HL-60 (cell line): ENCODE results near the gene KANSL1.

Experiments
- DNase-seq, 2 experiments: peaks; one replicate each; pipeline ENCODE4 v3.0.0-alpha.2; 2010 to 2020; ENCODE audit warnings: low read depth in 1 of 2, low spot score in 1 of 2
- H3K27ac ChIP-seq: fragments of 250-450 bp; sonication (Bioruptor Pico); replicated peaks from 2 replicates; pipeline ENCODE4 v1.5.1; 2020; ENCODE audit warnings: mild to moderate bottlenecking, moderate library complexity
- H3K27me3 ChIP-seq: fragments of 250-450 bp; sonication (Bioruptor Pico); 2 replicates; pipeline ENCODE4 v1.5.1; 2021; ENCODE audit warnings: mild to moderate bottlenecking, moderate library complexity; ENCODE audit not compliant: insufficient read depth, poor library complexity, severe bottlenecking
- H3K4me3 ChIP-seq: replicated peaks from 2 replicates; pipeline ENCODE4 v1.5.1; 2011; ENCODE audit warnings: mild to moderate bottlenecking, control low read depth, low read length; ENCODE audit not compliant: insufficient read depth
- CTCF ChIP-seq: IDR thresholded peaks from one replicate; pipeline ENCODE4 v1.5.1; 2011; ENCODE audit warnings: low read length, control low read depth, inconsistent platforms; ENCODE audit not compliant: insufficient read depth
- GABPA ChIP-seq: IDR thresholded peaks from 2 replicates; pipeline ENCODE4 v1.6.1; 2012; ENCODE audit warnings: low read depth
- POLR2AphosphoS5 ChIP-seq: IDR thresholded peaks from 2 replicates; pipeline ENCODE4 v1.6.1; 2012; ENCODE audit warnings: low read depth
- REST ChIP-seq: IDR thresholded peaks from 2 replicates; pipeline ENCODE4 v1.6.1; 2012; ENCODE audit warnings: low read depth; ENCODE audit not compliant: insufficient replicate concordance
- SPI1 ChIP-seq: IDR thresholded peaks from 2 replicates; pipeline ENCODE4 v1.6.1; 2012; ENCODE audit warnings: low read depth, mild to moderate bottlenecking, borderline replicate concordance

Gene KANSL1

GRCh38 chr17:46043606-46044005, 149.6 kb downstream of the KANSL1 start:
- Histone ChIP-seq H3K4me3 (no peak overlapping the region), H3K27ac (peak overlapping the region; percentile 7; the same call in 1 of the 2 replicates), H3K27me3 (no peaks in the 10 kb centered on the region)
- DNase-seq, result no peak
- TF ChIP-seq POLR2AphosphoS5 (no peak), GABPA (no peak), CTCF (no peak), SPI1 (no peak), REST (no peak)

GRCh38 chr17:46042925-46043324, 150.3 kb downstream of the KANSL1 start:
- no peak for TF ChIP-seq POLR2AphosphoS5
- no peak for TF ChIP-seq REST
- TF ChIP-seq CTCF, result no peak
- TF ChIP-seq GABPA, result no peak
- no peak for TF ChIP-seq SPI1
- no peak overlapping the region for H3K4me3 ChIP-seq

GRCh38 chr17:46042246-46042645, 151.0 kb downstream of the KANSL1 start:
- no peak for DNase-seq
- no peak overlapping the region for H3K27ac ChIP-seq
- H3K27me3 ChIP-seq, result no peaks in the 10 kb centered on the region
- H3K4me3 ChIP-seq, result no peak overlapping the region
- TF ChIP-seq GABPA (no peak), CTCF (no peak), REST (no peak), POLR2AphosphoS5 (no peak), SPI1 (no peak)

More at GRCh38 chr17:46042925-46043324, 150.3 kb downstream of the KANSL1 start:
- DNase-seq, result no peak
- Histone ChIP-seq H3K27ac (no peak overlapping the region), H3K27me3 (no peaks in the 10 kb centered on the region)
